Measurements from ENCODE around the gene PGS1.

PGS1 gene

DNA sequence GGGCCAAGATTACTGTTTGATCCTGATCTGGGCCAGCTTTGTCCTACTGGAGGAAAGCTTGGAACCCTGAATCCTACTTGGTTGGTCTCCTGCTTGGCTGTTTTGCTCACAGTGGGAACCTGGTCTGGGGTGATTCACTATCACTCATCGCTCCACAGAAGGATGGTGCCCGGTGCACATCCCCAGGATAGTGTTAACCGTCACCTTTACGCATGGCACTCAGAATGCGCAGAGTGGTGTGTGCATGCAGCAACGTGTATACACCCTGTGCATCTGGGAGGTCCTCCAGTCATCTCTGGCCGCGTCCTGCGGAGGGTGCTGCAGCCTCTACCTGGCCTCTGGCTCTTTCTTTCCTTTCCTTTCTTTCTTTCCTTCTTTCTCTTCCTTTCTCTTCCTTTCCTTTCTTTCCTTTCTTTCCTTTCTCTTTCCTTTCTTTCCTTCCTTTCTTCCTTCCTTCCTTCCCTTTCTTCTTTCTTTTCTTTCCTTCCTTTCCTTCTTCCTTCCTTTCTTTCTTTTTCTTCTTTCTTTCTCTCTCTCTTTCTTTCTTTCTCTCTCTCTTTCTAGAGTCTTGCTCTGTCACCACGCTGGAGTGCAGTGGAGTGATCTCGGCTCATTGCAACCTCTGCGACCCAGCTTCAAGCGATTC lies 31.7 kb upstream of the PGS1 start:
- no peak for DNase-seq

DNA sequence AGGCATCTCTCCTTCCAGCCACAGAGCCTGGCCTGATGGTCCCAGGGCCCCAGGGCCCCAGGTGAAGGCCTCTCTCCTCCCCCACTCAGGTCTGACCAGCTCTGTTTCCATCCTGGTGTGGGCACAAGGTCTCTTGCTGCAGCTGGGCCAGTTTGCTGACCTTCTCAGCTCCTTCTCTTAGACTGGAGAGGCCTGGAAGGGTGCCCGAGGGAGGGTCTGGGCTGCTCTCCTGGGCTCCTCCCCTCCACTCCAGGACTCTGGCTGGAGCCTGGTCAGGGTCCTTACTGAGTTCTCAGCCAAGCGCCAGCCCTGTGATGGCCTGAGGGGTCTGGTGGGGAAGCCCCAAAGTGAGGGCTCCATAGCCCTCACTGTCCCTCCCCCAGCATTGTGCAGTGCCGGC lies 31.0 kb upstream of the PGS1 start:
- no peak for DNase-seq

DNA sequence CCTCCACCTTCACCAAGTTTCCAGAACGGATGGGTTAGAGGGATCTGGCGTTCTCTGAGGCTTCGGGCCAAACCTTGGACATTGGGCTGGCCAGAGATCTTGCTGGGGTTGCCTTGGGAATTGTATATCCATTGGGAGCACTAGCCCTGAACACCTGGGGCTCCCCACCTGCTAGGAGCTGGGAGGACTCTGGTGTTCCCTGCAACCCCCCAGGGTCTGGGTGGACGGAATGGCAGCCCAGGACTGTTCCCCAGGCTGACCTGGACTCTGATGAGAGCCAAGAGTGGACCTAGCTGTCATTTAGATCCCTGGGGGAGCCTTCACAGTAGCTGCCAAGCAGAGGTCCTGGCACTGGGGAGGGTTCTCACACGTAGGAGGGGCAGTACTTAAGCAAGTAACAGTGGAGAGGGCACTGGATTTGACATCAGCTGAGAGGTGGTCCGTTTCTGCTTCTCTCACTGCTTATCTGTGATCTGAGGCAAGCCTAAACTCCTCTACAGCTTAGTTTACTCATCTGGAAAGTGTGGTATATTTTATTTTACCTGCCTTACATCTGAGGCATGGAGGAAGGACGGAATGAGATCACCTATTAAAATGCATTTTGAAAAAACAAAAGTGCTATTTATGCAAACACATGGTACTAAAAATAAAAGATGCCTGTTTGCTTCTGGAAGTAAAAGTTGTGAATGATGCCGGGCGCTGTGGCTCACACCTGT lies 30.2 kb upstream of the PGS1 start:
- no peak for DNase-seq

DNA sequence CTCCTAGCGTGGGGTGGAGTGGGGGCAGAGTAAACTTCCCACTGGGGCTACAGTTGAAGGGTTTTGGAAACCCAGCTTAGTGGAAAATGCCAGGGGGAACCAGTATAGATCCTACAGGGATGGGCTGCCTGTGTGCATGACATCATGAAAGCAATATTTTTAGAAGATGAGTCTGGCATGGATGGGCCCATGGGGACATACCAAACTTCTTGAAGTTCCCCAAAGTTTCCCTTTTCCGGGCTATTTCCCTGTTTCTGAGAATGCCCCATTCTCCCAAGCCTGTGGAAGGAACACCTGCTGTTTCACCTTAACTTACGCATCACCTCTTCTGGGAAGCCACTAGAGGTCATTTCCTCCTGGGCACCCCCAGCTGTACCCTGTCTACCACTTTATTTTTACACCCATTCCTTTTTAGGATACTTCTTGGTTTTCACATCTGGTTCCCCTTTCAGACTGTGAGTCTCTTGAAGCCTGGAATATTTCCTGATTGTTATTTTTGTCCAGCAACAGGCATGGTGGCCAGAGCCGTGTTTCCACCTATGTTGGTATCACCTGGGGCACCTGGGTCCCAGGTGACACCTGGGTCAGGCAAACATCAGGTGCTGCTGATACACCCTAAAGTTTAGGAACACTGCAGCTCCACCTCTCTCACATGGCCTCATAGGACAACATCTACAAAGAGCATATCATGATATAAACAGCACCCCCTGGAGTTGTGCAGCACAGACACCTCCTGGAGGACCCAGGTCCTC lies 28.4 kb upstream of the PGS1 start:
- no peak for DNase-seq

DNA sequence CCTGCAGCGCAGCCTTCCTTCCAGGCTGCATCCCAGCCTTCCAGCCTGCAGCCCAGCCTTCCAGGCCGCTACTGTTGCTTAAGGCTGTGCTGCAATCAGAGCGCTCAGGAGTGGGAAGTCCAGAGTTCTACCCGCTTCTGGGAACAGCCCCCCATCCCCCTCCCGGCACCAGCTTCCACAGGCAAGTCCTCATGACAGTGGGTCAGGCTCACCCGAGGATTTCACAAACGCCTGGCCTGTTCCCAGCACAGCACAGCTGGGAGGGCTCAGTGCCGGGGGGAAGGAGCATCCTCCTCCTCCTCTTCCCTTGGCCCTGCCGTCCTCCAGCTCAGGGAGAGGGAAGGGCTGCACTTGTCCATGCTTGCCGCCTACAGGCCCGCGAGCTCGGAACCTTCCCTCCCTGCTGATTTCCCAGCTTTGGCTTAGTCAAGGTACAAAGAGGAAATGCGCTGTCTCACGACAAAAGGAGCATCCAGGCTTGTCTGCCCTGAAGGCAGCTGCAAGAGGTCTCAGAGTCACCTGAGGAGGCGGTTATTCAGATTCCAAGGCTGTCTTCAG lies 26.9 kb upstream of the PGS1 start:
- no peak for DNase-seq

DNA sequence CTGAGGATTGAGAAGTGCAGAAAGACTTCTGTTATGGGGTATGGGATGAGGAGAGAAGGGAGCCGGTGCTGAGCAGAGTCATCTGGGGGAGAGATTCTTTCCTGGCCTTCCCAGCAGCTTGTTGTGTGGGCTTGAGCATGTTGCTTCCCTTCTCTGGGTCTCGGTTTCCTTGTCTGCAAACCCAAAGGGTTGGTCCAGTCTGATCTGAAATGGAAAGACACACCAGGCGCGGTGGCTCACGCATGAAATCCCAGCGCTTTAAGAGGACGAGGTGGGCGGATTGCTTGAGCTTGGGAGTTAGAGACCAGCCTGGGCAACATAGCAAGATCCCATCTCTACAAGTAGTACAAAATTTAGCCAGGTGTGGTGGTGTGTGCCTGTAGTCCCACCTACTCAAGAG lies 24.6 kb upstream of the PGS1 start:
- no peak for DNase-seq

DNA sequence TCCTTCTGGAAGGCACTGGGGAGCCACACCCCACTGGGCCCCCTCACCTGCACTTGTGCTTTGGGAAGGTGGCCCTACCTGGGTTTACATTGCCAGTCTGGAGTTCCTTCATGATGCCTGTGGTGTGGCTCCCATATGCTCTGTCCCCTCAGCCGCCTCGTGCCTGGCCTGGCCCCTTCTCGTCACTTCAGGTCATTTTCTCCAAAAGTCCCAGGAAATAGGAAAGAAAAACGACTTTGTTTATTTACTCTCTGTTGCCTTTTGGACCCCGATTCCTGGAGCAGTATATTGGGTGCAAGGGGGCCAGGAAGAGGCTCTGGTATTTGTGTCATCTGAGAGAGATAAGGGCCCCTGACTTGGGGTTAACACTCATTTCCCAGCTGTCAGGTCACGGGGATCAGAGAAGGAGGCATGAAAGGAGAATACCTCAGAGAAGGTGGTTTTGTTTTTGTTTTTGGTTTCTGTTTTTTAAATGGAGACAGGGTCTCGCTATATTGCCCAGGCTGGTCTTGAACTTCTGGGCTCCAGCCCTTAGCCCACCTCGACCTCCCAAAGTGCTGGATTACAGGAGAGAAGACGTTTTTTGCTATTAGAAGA lies 23.3 kb upstream of the PGS1 start:
- DNase-seq, result no peak

DNA sequence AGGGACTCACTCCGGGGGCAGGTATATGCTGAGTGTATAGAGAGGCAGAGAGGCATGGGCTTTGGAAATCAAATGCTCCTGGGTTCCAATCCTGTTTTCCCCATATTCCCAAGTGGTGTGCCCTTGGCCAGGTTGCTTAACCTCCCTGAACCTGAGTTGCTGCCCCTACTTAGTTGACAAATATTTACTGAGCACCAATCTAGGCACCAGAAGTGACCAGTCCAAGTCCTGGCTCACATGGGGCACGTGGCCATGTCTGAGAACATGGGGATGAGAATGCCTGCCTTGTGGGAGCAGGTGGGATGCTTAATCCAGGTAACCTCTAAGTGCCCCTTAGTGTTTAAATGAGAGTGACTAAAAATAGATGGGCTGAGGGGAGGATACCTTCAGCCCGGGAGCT lies 22.7 kb upstream of the PGS1 start:
- DNase-seq, result no peak

DNA sequence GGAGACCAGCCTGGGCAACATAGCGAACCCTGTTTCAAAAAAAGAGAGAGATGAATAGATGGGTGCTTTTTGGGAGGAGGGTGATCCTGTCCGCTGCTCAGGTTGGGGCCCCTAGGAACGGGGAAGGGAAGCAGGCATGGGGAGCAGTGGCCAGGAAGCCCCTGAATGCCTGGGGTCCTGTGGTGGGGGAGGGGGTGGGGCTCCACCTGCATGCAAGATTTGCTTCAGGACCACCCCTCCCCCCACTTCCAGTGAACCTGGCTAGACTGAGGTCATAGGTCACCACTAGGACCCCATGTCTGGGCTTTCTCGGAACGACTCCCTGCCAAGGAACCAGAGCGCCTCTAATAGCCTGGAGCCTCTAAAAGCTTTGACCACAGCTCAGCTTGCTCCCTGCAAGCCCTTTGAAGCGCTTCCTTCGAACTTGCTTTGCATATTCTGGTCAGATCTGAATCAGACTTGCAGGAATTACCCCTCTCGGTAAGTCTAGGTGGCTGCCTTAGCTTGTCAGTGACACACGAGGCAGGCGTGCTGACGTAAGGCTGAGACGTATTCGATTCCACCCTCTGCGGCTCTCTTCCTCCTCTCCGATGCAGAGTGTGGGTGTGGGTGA lies 22.2 kb upstream of the PGS1 start:
- peak; percentile 42 to 74 for DNase-seq

DNA sequence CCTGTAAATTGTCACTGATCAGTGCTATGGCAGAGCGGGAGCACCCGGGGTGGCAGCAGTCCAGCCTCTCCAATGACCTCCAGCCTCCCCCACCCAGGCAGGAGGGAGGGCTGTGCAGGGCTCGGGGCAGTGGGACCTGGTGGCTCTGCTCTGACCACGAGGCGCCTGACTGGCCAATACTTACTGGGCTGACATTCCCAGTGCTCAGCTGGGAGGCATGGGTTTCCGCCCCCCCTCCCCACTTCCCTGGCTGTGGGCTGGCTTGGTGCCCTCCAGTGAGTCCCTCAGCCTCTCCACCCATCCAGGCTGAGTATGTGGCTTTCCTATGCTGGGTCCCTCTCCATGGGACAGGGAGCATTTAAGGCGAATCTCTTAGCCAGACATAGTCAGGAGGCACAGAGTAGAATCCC lies 21.3 kb upstream of the PGS1 start:
- peak in 1 of 2 experiments; percentile 50 for DNase-seq

DNA sequence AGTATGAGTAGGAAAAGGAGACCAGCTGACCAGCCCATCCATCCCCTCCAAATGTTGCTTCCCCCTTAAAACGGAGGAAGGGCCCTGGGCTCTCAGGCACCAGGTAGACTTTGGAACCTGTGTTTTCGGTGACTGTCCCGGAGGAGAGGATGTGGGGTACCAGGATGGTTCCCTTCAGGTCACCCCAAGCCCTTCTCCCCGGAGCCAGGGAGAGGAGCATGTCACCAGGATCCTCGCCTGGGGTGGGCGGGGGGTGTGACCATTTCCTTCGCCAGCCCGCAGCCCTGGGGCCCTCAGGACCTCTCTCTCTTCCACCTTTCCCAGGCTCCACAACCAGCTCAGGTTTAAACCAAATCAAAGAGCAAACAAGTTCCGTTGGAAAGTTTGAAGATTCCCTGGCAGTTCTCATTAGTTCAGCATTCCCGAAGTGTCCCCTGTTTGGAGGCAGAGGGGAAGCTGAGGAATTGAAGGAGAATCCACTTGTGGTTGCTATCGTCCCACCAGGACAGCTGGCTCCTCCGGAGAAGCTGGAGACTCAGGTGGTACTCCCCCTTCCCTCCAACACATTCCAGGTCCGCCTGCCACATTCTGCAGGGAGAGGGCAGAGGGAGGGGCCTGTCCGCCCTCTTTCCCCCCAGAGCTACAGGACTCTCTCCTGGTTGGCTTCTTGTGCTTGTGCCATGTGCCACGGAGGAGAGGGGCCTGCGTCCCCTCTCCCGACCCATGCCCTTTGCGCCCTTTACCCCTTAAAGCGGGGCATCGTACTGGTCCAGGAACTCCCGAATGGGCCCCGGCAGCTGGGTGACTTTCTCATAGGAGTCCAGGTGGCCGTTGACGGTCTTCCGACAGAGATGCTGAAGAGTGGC lies 20.5 kb upstream of the PGS1 start:
- DNase-seq, result peak in 1 of 2 experiments; percentile 40

DNA sequence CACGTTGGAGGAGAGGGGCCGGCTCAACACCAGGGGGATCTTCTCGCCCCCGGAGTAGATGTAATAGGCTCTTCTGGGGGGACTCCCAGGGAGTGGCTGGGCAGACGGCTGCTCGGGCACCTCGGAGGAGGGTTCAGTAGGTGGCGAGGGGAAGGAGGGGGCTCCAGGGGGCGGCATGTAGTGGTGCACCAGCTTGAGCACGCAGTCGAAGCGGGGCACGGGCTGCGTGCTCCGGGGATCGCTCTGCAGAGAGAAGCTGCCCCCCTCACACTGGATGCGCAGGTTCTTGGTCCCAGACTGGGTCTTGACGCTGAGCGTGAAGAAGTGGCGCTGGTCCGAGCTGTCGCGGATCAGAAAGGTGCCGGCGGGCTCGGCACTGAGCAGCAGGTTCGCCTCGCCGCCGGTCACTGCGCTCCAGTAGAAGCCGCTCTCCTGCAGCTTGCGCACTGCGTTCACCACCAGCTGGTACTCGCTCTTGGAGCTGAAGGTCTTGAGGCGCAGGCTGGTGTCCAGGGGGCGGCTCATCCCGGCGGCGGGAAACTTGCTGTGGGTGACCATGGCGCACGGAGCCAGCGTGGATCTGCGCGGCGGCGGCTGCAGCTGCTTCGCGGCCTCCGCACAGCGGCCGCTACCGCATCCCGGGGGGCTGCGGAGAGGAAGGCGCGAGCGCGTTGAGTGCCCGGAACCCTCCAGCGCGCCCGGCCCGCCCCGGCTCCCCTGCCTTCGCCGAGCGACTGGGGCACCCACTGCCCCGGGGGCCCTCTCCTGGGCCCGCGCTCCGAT lies 19.7 kb upstream of the PGS1 start:
- DNase-seq, result peak in 1 of 2 experiments; percentile 40

DNA sequence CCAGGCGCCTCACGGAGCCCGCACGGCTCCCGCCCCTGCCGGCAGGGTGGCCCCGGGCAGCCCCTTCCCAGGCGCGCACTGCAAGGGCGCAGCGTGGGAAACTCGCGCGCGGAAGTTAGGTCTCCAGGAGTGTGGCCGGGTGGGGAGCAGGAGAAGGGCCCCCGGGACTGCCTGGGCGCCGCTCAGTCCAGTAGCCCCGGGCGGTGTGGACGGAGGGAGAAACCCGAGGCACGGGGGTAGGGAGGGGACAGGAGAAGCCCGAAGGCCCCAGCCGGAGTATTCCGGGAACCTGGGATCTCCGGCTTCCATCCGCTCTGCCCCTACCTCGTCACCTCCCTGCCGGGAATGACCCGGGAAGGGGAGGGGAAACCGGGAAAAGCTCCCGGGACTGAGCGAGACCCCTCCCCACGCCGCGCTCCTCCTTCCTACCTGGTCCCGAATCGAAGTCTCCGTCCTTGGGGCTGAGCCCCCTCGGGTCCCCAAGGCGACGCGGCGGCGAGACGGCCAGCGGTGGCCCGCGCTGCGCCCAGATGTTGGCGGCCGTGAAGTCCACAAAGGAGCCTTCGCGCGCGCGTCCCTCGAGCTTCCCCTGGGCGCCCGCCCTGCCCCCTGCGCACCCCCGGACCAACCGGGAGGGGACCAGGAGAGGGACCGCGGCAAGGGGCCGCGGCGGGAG lies 19.0 kb upstream of the PGS1 start:
- peak in 1 of 2 experiments; percentile 48 for DNase-seq

DNA sequence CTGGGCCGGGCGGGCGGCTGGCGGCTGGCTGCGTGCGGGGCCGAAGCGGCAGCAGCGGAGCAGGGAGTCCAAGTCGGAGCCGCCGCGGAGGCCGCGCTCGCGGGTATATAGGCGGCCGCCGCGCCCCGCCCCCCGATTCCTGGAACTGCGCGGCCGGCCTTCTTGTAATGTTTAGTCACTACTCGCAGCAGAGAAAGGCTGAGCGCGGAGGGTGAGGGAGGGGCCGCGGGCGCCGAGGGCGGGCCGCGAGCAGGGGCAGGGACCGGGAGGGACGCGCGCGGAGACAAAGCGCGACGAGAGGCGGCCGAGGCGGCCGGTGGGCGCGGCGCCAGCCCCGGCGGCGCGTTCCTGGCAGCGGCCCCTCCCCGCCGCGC lies 18.5 kb upstream of the PGS1 start, which contains the start of gene SOCS3:
Gene SOCS3, minus strand, starts transcription at position 81 of the 374 bp plus-strand sequence. CDS start 982 bp downstream, outside the sequence.
- DNase-seq, result peak; percentile 85 to 94

DNA sequence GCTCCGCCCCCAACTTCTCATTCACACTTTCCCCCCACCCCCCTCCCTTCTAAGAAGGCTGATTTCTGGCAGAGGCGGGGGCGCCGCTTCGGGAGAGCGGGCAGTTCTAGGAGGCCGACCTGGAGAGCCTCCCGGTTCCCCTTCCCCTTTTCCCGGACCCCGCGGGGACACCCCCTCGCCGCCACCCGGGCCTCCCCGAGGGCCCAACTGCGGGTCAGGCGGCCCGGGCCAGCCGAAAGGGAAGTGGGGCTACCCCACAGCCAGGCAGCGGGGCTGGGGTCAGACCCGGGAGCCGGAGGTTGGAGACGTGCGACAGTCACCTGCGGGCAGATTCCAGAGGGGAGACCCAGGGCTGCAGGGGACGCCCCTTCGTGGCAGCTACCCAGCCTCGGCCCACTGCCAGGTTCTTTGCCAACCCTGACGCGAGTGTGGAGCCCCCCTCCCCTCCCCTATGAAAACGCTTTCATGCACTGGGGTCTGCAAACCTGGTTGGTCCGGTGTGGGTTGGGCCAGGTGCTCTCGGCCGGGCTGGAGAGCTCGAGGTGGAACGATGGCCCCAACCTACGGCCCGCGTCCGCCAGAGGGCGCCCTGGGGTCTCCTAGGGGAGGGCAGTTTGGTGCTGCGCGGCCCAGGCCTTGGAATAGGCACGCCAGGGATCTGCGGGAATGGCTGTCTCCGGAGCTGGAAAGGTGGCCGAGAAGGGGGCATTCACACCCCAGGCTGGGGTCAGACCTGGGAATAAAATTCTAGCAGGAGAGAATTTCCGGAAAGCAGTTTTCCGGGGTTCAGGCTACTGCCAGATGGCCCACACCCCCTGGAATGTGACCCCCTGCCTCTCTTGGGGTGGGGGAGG lies 17.9 kb upstream of the PGS1 start:
- DNase-seq, result peak; percentile 68 to 85

DNA sequence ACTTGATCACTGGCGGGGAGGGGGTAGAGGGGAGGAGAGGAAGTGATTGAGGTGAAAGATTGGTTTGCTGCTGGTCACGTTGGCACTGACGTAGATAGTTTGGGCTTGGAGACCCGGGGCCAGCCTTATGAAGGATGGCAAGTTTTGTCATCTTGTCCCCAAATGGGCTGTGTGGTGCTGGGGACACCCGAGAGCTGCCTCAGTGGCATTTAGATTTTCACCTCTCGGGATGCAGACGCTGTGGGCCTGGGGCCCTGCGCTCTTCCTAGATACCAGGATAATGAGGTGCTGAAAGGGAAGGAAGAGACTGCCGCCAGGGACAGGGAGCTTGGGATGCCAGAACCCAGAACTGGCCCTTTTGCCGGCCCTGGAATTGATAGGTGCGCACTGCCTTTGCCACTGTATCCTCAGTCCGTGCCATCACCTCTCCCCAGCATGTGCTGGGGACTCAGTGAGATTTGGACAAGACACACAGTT lies 17.2 kb upstream of the PGS1 start:
- DNase-seq, result no peak

DNA sequence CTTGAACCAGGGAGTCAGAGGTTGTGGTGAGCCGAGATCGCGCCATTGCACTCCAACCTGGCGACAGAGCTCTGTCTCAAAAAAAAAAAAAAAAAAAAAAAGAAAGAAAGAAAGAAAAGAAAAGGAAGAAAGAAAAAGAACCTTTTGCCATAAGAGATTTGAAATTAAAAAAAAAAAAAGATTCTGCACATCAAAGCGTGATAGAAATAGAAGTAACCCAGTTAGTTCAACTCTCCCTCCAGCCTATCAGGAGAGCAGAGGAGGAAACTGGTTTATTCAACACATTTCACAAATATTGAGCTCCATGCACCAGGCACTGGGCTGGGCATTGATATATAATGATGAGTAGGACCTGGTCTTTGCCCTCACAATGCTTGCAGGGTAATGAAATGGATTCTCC lies 16.2 kb upstream of the PGS1 start:
- DNase-seq, result no peak

DNA sequence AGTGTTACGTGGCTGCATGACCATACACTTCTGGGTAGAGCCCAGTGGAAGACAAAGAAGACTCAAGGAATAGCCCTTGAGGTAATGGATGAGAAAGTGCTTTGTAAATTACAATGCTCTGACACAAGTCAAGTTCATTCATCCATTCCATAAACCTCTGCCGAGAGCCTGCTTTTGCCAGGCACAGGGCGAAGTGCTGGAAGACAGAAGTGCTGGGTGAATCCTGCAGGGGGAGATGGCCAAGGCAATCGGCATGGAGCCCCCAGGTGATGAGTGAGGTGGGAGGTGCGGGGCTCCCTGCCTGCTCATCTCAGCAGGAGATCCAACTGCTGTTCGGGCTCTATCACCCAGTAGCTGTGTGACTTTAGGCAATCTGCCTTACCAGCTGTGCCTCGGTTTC lies 15.8 kb upstream of the PGS1 start:
- no peak for DNase-seq
